ENCODE data around the gene FOSL1.

The FOSL1 gene

GRCh38 chr11:65900125-65900898 lies at the start of gene FOSL1:
Gene FOSL1 (minus strand): TSS chr11:65900388. CDS start chr11:65900339, 49 bp downstream.
- DNase-seq (ENCODE audit: low read depth in 4 of 4, low spot score in 1 of 4) = peak; percentile 79 to 95 (median 84)

- DNase-seq (ENCODE audit: low read depth in 4 of 4, low spot score in 1 of 4) = no peak
Measured at GRCh38 chr11:65947603-65948125, 47.5 kb upstream of the FOSL1 start.

- DNase-seq (ENCODE audit: low read depth in 4 of 4, low spot score in 1 of 4) = no peak
Measured at GRCh38 chr11:65947133-65947532, 46.9 kb upstream of the FOSL1 start.

GRCh38 chr11:65946655-65947054 lies 46.5 kb upstream of the FOSL1 start:
- DNase-seq (ENCODE audit: low read depth in 4 of 4, low spot score in 1 of 4) = no peak

GRCh38 chr11:65945941-65946558 lies 45.9 kb upstream of the FOSL1 start:
- no peak for DNase-seq (ENCODE audit: low read depth in 4 of 4, low spot score in 1 of 4)

GRCh38 chr11:65945430-65945911 lies 45.3 kb upstream of the FOSL1 start, which contains the start of gene TSGA10IP:
Gene TSGA10IP (plus strand): TSS chr11:65945480. CDS start chr11:65945676, 196 bp downstream.
- DNase-seq (ENCODE audit: low read depth in 4 of 4, low spot score in 1 of 4) = no peak

- no peak for DNase-seq (ENCODE audit: low read depth in 4 of 4, low spot score in 1 of 4)
Measured at GRCh38 chr11:65944767-65945166, 44.6 kb upstream of the FOSL1 start.

- no peak for DNase-seq (ENCODE audit: low read depth in 4 of 4, low spot score in 1 of 4)
Measured at GRCh38 chr11:65944191-65944590, 44.0 kb upstream of the FOSL1 start.

- DNase-seq (ENCODE audit: low read depth in 4 of 4, low spot score in 1 of 4) = no peak
Measured at GRCh38 chr11:65942531-65942930, 42.3 kb upstream of the FOSL1 start.

- DNase-seq (ENCODE audit: low read depth in 4 of 4, low spot score in 1 of 4) = no peak
Measured at GRCh38 chr11:65941720-65942310, 41.6 kb upstream of the FOSL1 start.

GRCh38 chr11:65937766-65938165 lies 37.6 kb upstream of the FOSL1 start:
- DNase-seq (ENCODE audit: low read depth in 4 of 4, low spot score in 1 of 4) = no peak

GRCh38 chr11:65934014-65934413 lies 33.8 kb upstream of the FOSL1 start:
- no peak for DNase-seq (ENCODE audit: low read depth in 4 of 4, low spot score in 1 of 4)

- DNase-seq (ENCODE audit: low read depth in 4 of 4, low spot score in 1 of 4) = no peak
Measured at GRCh38 chr11:65932558-65932919, 32.4 kb upstream of the FOSL1 start.

GRCh38 chr11:65931773-65932557 lies 31.8 kb upstream of the FOSL1 start:
- DNase-seq (ENCODE audit: low read depth in 4 of 4, low spot score in 1 of 4) = no peak

GRCh38 chr11:65928667-65929066 lies 28.5 kb upstream of the FOSL1 start:
- no peak for DNase-seq (ENCODE audit: low read depth in 4 of 4, low spot score in 1 of 4)

GRCh38 chr11:65927904-65928397 lies 27.8 kb upstream of the FOSL1 start:
- DNase-seq (ENCODE audit: low read depth in 4 of 4, low spot score in 1 of 4) = peak; percentile 29 to 64 (median 42)

GRCh38 chr11:65925397-65925796 lies 25.2 kb upstream of the FOSL1 start:
- no peak for DNase-seq (ENCODE audit: low read depth in 4 of 4, low spot score in 1 of 4)

- DNase-seq (ENCODE audit: low read depth in 4 of 4, low spot score in 1 of 4) = no peak
Measured at GRCh38 chr11:65922565-65922964, 22.4 kb upstream of the FOSL1 start.

GRCh38 chr11:65921876-65922275 lies 21.7 kb upstream of the FOSL1 start:
- DNase-seq (ENCODE audit: low read depth in 4 of 4, low spot score in 1 of 4) = no peak

- DNase-seq (ENCODE audit: low read depth in 4 of 4, low spot score in 1 of 4) = no peak
Measured at GRCh38 chr11:65921033-65921555, 20.9 kb upstream of the FOSL1 start.

GRCh38 chr11:65920372-65920802 lies 20.2 kb upstream of the FOSL1 start:
- DNase-seq (ENCODE audit: low read depth in 4 of 4, low spot score in 1 of 4) = no peak

Data from stimulated activated CD4-positive, alpha-beta T cell treated with anti-CD3 and anti-CD28 coated beads, Interleukin-1b, Interleukin-23, amount 100 ng/mL, for 24 hours (primary cell).